HG03097 (cell line): ENCODE data around the gene AHCYL2.
"Not testable (repeated sequence)": the region's sequence is repeated elsewhere in the genome, so short reads cannot be mapped to it uniquely, and the experiment has no call there.

ENCODE experiments used
- ATAC-seq: cut with Tn5 transposase; IDR thresholded peaks from one replicate; pipeline ENCODE4 v1.9.1; 2021; ENCODE audit not compliant: unreplicated experiment, low FRiP score

Gene AHCYL2

GRCh38 chr7:129443612-129444011 lies 218.8 kb downstream of the AHCYL2 start:
- ATAC-seq = no peak

GRCh38 chr7:129444776-129445175 lies 219.9 kb downstream of the AHCYL2 start:
- not testable (repeated sequence) for ATAC-seq

- not testable (repeated sequence) for ATAC-seq
Measured at GRCh38 chr7:129446925-129447324, 222.1 kb downstream of the AHCYL2 start.

GRCh38 chr7:129447445-129447844 lies 222.6 kb downstream of the AHCYL2 start:
- ATAC-seq = not testable (repeated sequence)

GRCh38 chr7:129448608-129449007 lies 223.8 kb downstream of the AHCYL2 start:
- not testable (repeated sequence) for ATAC-seq

GRCh38 chr7:129450295-129450694 lies 225.5 kb downstream of the AHCYL2 start:
- no peak for ATAC-seq

- ATAC-seq = no peak
Measured at GRCh38 chr7:129452589-129453231, 227.9 kb downstream of the AHCYL2 start.

- no peak for ATAC-seq
Measured at GRCh38 chr7:129453510-129454248, 228.8 kb downstream of the AHCYL2 start.

GRCh38 chr7:129454249-129454551 lies 229.4 kb downstream of the AHCYL2 start:
- ATAC-seq = no peak

- ATAC-seq = no peak
Measured at GRCh38 chr7:129456421-129456820, 231.6 kb downstream of the AHCYL2 start.

GRCh38 chr7:129457101-129457500 lies 232.3 kb downstream of the AHCYL2 start:
- no peak for ATAC-seq

GRCh38 chr7:129458171-129458570 lies 233.3 kb downstream of the AHCYL2 start:
- no peak for ATAC-seq

GRCh38 chr7:129461809-129462208 lies 237.0 kb downstream of the AHCYL2 start:
- no peak for ATAC-seq

GRCh38 chr7:129462420-129462819 lies 237.6 kb downstream of the AHCYL2 start:
- no peak for ATAC-seq

- no peak for ATAC-seq
Measured at GRCh38 chr7:129464194-129464593, 239.4 kb downstream of the AHCYL2 start.

- no peak for ATAC-seq
Measured at GRCh38 chr7:129465080-129465479, 240.2 kb downstream of the AHCYL2 start.

GRCh38 chr7:129466796-129467195 lies 242.0 kb downstream of the AHCYL2 start:
- ATAC-seq = no peak

- ATAC-seq = no peak
Measured at GRCh38 chr7:129468087-129468486, 243.3 kb downstream of the AHCYL2 start.

- no peak for ATAC-seq
Measured at GRCh38 chr7:129468547-129468946, 243.7 kb downstream of the AHCYL2 start.

GRCh38 chr7:129469930-129470329 lies 245.1 kb downstream of the AHCYL2 start:
- ATAC-seq = no peak

- ATAC-seq = no peak
Measured at GRCh38 chr7:129470411-129470810, 245.6 kb downstream of the AHCYL2 start.

GRCh38 chr7:129471402-129471827 lies 246.6 kb downstream of the AHCYL2 start:
- ATAC-seq = no peak
